ENCODE measurements around the gene EZH1.
"Not testable (repeated sequence)": the region's sequence is repeated elsewhere in the genome, so short reads cannot be mapped to it uniquely, and the experiment has no call there.

EZH1 gene

DNA sequence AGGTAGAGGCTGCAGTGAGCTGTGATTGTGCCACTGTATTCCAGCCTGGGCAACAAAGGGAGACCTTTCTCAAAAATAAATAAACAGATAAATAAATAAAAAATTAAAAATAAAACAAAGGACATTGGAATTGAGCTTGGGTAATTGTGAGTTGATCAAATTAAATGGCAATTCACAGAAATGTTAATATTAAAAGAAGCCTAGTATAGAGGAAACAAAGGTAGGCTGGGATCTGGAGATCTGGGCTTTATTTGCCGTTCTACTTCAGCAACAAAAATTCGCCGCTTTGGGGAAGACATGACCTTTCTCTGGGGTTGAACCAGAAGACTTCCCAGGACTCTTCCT lies 28.1 kb upstream of the EZH1 start:
- no peak for DNase-seq (ENCODE audit: low read depth in 3 of 3)

DNA sequence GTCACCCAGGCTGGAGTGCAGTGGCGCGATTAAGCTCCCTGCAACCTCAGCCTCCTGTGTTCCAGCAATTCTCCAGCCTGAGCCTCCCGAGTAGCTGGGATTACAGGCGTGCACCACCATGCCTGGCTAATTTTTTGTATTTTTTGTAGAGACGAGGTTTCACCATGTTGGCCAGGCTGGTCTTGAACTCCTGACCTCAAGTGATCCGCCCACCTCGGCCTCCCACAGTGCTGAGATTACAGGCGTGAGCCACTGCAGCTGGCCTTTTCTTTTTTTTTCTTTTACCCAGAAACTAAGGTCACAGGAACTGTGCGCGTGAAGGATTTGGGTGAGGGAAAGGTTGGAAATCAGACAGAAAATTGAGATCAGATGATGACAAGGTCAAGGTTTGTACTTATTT lies 25.1 kb upstream of the EZH1 start:
- DNase-seq (ENCODE audit: low read depth in 3 of 3) = not testable (repeated sequence)

DNA sequence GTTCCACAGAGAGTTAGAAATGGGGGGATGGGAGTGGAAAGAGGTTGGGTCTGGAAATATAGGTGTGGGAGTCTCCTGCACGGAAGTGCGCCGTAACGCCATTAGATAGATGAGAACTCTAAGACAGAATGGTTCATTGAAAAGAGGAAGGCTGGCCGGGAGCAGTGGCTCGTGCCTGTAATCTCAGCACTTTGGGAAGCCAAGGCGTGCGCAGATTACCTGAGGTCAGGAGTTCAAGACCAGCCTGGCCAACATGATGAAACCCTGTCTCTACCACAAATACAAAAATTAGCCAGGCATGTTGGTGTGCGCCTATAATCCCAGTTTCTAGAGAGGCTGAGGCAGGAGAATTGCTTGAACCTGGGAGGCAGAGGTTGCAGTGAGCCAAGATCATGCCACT lies 23.2 kb upstream of the EZH1 start:
- DNase-seq (ENCODE audit: low read depth in 3 of 3) = not testable (repeated sequence)

DNA sequence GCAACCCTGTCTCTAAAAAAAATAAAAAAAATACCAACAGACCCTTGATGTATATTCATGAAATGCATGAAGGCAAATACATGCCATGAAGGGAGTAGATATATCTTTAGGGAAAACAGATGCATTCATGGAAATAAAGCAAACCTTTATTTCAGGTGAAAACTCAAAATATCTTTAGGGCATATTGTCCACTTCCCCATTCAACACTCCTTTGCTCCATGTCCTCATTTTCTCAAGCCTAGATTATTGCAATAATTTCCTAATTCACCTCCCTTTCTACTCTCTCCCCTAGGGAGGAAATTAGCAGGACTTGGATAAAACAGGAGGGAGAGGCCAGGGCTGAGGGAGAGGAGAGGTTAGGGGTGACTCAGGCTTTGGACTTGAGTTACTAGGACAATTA lies 22.7 kb upstream of the EZH1 start:
- no peak for DNase-seq (ENCODE audit: low read depth in 3 of 3)

DNA sequence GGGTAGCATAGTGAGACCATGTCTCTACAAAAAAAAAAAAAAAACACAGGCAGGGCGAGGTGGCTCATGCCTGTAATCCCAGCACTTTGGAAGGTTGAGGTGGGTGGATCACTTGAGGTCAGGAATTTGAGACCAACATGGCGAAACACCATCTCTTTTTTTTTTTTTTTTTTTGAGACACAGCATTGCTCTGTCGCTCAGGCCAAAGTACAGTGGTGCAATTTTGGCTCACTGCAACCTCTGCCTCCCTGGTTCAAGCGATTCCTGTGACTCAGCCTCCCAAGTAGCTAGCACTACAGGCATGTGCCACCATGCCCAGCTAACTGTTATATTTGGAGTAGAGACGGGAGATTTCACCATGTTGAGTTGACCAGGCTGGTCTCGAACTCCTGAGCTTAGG lies 21.3 kb upstream of the EZH1 start:
- DNase-seq (ENCODE audit: low read depth in 3 of 3) = no peak

DNA sequence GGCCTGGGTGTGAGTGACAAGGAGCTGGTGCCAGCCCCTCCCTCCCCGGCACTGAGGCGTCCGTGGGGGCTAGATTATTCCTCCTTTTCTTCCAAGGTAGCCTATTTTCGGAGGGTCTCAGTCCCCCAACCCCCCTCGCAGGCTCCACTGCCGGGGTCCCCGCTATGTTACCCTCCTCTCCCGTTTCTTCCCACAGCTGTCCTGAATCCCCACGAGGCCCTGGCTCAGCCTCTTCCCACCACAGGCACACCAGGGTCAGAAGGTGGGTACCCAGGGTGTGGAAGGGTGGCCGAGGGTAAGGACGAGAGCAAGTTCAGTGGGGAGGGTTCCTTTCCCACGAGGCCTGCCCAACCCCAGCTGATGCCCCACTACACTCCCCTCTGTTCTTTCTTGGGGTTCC lies 16.8 kb upstream of the EZH1 start:
- no peak for DNase-seq (ENCODE audit: low read depth in 3 of 3)

DNA sequence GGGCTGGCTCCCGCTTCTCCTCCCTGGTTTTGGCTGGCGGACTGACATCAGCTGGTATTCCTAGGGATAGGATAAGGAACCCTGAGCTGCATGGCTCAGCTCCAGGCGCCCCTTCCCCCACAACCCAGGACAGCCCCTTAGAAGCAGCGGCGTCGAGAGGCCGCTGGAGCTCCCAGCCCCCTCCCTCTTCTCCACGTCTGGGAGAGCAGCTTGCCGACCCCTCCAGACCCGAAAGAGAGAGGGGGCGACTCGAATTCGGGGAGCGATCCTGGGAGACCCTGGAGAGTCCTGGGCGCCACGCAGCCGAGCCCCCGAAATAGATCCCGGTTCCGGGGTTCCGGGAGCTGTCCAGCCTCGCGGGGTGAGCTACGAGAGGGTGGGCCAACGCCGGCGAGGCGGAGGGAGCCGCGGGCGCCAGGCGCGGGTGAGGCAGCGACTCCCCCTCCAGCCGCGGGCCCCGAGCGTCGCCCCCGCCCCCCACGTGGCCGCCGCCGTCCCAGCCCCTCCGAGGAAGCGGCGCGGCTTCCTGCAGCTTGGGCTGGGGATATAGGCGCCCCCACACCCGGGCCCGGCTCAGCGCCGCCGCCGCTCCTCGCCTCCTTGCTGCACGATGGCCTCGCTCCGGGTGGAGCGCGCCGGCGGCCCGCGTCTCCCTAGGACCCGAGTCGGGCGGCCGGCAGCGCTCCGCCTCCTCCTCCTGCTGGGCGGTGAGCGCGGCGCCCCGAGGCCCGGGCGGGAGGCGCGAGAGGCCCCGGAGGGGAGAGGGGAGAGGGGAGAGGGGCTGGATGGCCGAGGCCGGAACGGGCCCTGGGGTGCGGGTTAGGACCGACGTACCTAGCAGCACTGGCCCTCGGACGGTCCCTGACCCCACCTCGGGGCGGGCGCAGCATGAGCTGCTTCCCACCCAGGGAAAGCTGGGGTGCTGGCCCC lies 16.1 kb upstream of the EZH1 start, which contains the start of gene RAMP2:
TSS of gene RAMP2 (plus strand) at position 576 of the 930 bp plus-strand sequence. CDS start at position 611, 35 bp downstream.
- DNase-seq (ENCODE audit: low read depth in 3 of 3) = no peak

DNA sequence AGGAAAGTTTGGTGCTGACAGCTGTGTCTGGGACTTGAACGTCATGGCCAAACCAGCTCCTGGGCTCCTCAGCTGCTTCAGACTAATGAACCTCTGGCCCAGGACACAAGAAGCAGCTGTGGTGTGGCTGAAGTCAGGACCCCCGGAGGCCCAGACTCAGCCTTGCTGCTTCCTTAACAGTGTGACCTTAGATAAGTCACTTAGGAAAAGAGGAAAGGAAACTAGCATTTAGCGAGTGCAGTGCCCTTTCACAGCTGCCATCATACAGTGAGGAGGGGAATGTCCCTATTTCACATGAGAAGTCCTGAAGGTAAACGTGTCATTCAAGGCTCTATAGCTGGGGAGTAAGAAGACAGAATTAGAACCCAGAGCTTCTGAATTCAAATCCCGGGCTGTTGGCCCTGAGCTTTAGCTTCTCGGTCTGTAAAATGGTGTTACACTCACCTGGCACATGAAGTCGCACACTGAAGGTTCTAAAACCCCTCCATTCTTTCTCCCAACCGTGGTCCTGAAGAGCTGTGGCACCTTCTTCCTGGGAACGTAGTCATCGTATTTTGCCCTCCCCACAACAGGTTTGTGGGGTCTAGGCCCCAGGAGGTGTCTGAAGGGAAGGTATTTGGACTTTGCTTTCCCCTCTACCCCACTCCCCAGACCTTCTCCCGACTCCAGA lies 15.3 kb upstream of the EZH1 start:
- DNase-seq (ENCODE audit: low read depth in 3 of 3) = no peak

DNA sequence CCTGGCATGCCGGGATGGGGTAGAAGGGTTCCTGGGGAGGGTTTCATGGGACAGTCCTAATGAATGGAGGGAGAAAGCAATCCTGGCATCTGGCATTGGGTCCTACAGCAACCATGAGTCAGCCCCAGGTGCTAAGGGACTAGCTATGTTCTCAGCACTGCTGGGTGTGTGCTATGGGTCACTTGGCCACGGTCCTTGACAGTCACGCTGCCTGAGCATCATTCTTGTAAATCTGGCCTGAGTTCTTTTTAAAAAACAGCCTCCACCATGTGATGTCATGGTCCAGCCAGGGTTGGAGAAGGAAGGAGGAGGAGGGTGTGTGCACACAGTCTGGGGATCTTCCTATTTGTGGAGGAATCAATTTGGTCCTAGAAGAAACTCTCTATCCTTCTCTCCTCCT lies 9.9 kb upstream of the EZH1 start:
- no peak for DNase-seq (ENCODE audit: low read depth in 3 of 3)

DNA sequence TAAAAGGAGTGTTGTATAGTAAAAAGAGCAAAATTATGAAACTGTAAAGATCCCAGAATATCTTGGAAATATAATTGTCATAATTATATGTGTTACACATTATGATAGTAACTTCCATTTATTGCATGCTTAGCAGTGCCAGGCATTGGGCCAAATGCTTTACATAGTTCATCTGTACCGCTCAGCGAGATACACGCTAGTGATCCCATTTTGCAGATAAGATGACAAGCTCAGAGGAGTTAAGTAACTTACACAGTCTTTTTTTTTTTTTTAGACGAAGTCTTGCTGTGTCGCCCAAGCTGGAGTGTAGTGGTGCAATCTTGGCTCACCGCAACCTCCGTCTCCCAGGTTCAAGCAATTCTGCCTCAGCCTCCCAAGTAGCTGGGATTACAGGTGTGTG lies 6.8 kb upstream of the EZH1 start:
- no peak for DNase-seq (ENCODE audit: low read depth in 3 of 3)

DNA sequence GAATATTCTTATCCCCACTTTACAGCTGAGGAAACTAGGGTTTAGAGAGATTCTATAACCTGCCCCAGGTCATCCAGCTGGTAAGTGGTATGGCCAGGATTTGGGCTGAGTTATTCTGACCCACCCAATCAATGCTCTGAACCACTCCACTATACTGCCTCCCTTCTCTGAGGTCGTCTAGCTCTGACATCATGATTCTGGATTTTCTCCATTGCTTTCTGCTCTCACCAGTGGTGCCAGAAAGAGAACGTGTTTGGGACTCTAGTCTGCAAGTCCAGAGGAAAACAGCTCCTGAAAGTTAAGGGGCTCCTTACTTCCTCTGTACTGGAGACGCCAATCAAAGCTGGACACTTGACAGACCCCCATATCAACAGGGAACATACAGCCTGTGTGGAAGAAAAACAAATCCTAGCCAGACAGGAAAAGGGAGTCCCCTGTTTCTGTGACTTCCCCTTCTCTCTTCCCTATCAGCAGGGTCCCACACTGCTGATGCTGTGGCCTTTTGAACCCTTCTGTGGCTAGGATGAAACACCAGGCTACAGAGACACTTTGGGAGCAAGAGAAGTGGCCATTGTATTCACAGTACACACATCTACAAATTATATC lies 6.0 kb upstream of the EZH1 start:
- no peak for DNase-seq (ENCODE audit: low read depth in 3 of 3)

DNA sequence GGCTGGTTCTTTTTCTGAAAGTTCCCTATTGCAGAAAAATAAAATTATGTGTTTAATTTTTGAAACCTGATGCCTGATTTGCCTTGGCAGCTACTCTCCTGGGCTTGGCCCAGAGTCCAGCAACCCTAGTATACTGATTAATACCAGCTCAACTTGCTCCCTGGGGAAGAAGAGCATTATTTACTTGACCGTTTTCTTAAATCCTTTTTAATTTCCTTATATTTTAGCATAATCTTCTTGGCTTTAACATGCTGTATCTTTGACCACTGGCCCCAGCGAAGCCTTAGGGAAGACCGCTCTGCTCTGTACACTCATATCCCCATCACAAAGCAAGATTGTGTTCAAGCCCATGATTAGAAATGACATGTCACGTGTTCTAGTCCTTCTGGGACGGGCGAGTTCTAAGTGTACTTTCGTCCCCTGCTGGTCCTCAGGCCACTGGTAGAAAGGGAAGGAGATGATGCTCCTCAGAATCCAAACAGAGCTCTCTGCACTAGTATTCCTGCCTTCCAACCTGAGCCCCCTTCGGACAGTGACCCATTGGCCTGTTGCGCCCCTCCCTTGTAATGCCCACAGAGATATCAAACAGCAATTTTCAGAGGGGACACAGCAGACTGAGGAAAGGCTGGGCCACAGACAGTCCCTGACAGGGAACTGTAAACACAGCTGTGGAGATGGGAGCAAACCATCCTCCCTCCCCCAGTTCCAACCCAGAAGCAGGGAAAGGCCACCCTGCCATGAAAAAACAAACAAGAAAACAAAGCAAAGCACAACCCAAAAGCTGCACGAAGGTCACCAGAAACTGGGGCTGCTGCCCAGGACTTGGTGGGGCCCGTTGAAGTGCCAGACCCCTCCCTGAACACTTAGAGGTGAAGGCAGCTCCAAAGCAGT lies 4.3 kb upstream of the EZH1 start:
- no peak for DNase-seq (ENCODE audit: low read depth in 3 of 3)

DNA sequence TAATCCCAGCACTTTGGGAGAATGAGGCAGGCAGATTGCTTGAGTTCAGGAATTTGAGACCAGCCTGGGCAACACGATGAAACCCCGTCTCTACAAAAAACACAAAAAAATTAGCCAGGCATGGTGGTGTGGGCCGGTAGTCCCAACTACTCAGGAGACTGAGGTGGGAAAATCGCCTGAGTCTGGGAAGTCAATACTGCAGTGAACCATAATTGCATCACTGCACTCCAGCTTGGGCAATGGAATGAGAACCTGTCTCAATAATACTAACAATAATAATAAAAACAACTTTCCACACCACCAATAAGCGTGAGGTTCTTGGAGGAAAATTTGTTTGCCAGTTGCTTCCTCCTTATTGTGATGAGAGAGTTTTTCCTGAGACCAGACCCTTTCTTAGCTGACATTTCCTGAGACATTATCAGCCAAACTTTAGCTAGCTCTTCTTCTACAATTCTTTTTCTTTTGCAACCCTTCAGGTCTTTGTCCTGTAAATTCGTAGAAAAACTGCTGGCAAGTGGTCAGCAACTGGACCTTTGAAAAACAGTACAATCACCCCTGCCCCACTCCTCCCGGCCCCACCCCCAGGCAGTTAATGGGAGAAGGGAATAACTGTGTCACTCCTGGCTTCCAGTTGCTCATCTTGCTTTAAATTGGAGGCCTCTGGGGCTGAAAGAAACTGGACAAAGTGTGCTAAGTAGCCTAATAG lies 3.5 kb upstream of the EZH1 start:
- no peak for DNase-seq (ENCODE audit: low read depth in 3 of 3)

DNA sequence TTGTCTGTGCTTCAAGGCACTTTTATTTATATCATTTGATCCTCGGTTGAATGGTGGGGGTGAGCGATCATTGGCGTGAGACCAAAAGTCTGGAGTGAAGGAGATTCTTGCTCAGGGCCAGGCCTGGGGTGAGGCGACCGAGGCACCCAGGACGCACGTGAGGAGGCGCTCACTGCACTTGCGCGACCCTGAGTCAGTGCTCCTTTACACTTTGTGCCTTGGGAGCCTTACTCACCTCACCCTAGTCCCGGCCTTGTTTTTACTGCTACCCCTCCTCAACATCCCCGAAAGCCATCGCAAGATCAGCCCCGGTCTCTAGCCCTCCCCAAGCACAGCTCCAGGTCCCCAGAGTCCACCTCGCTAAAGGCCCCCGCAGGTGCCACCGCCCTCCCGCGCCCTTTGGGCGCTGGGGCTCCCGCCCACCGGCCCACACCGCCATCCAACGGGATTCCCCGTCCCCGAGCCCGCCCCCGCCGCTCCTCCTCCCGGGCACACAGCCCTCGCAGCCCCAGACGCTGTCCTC lies 496 bp downstream of the EZH1 start:
- peak; percentile 43 to 80 (median 56) for DNase-seq (ENCODE audit: low read depth in 3 of 3)

DNA sequence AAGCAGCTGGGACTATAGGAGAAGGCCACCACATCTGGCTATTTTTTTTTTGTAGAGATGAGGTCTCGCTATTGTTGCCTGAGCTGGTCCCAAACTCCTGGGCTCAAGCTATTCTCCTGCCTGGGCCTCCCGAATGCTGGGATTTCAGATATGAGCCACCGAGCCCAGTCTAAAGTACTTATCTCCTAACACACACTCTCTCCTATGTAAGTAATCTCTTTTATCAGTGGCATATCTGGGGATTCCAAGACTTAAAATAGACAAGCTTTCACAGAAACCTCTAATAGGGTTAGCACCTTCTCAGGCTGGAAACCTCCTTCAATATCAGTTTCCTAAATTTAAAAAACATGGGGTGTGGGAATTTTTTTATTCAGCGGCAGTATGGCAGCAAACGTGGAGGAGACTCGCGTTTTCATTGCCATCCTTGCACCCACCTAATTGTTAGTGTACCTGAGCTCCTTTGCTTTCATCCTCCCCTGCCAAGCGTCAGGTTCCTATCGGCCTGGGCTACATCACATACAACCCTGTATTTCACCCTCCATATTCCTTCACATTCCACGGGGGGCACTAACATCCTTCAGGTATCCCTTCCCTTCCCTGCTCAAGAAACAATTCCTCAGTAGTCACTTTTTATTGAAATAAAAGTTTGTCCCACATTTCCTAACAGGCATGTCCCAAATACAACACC lies 1.1 kb downstream of the EZH1 start:
- no peak for DNase-seq (ENCODE audit: low read depth in 3 of 3)

DNA sequence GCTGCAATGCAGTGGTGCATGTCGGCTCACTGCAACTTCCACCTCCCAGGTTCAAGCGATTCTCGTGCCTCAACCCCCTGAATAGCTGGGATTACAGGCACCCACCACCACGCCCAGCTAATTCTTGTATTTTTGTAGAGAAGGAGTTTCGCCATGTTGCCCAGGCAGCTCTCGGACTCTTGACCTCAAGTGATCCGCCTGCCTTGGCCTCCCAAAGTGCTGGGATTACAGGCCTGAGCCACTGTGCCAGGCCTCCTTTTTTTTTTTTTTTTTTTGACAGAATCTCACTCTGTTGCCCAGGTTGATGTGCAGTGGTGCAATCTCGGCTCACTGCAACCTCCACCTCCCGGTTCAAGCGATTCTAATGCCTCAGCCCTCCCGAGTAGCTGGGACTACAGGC lies 1.9 kb downstream of the EZH1 start:
- not testable (repeated sequence) for DNase-seq (ENCODE audit: low read depth in 3 of 3)

DNA sequence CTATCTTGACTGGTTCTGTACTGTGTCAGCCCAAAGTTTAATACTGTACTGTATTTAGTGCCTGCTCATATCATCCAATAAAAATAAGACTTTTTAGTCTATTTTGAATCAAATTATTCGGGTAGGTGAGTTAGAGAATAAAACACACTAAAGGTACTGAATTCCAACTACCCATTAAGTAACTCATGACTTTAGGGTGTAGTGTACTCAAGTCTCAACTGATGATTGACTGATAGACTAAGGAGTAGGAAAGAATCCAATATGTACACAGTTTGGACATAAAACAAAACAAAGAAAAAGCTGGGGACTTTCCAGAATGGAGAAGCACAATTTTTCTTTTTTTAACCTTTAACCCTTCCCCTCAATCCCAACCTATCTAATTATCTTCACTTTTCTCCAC lies 4.1 kb downstream of the EZH1 start:
- no peak for DNase-seq (ENCODE audit: low read depth in 3 of 3)

DNA sequence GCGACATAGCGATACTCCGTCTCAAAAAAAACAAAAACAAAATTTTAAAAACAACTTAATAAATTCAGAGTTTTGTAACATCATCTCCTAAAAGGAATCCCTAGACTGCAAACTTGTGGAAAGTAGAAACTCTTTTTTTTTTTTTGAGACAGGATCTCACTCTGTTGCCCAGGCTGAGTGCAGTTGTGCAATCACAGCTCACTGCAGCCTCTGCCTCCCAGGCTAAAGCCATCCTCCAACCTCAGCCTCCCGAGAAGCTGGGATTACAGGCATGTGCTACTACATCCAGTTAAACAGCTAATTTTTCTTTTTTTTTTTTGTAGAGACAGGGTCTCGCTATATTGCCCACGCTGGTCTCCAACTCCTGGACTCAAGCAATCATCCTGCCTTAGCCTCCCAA lies 19.7 kb downstream of the EZH1 start:
- no peak for DNase-seq (ENCODE audit: low read depth in 3 of 3)

DNA sequence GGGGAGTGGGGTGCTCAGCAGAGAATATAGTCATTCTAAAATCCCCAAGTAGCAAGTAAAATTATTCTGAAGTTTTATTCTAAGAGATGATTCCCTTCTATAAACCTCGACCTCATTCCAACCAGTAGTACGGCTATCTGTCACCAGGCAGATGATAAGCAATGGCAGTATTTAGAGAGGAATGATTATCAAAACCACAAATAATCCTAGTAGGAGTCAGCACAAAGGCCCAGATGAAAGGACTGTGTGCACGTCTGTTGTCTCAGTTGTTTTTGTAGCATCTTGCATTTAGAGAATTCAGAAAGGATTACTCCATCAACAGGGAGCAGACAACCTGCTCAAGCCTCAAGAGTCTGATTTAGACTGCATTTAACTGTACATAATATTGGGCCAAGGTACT lies 21.2 kb downstream of the EZH1 start:
- DNase-seq (ENCODE audit: low read depth in 3 of 3) = no peak

DNA sequence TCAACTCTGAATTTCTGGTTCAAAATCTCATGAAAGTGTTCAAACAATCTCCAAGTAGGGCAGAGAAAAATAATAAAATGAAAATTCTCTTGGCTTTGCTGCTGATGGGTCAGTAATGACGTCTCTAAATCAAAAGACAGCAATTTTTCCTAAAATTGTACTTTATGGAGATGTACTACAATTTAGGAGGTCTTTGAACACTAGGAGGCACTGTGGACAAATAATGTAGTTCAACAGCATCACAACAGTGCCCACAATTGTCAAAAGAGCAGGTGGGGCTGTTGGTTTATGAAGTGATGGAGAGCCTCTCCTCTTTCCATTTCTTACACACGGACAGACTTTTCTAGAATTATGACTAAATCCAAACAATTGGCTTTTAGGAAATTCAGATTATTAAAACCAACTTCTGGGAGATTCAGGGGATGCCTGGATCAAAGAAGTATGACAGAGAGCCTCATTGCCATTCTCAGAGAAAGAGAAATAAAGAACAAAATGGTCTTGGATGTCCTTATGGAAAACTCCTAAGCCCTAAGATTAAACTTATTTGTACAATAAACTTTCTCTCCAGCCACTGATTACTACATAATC lies 23.8 kb downstream of the EZH1 start:
- DNase-seq (ENCODE audit: low read depth in 3 of 3) = peak in 2 of 3 experiments; percentile 7 to 33
